CD14-positive monocyte (primary cell): ENCODE results near the gene KIRREL3. TPM values are rescaled to one million over a fixed set of nuclear protein-coding genes. Genes with fewer than 3 reads are reported as not detected.
"Not testable (repeated sequence)": the region's sequence is repeated elsewhere in the genome, so short reads cannot be mapped to it uniquely, and the experiment has no call there.

Experiments
- DNase-seq, 3 donors: peaks; one replicate each; pipeline ENCODE4 v3.0.0-alpha.2; 2011 to 2022
- H2AFZ ChIP-seq: 2 replicates; pipeline ENCODE4 v1.6.0; 2012; ENCODE audit warnings: mild to moderate bottlenecking, low read depth, low read length, inconsistent platforms; ENCODE audit not compliant: insufficient read depth, poor library complexity, severe bottlenecking
- H3K27ac ChIP-seq, 2 donors: 1 replicate in 1 of 2; 2 replicates in 1 of 2; pipeline ENCODE4 v1.5.1; 2012 to 2013; ENCODE audit warnings: low read length in 2 of 2, control low read depth in 1 of 2, inconsistent platforms in 1 of 2, low read depth in 1 of 2, mild to moderate bottlenecking in 1 of 2
- H3K27me3 ChIP-seq, 2 donors: one replicate each; pipeline versions ENCODE4 v1.6.0 to v1.6.1; 2011 to 2013; ENCODE audit warnings: low read length in 2 of 2; ENCODE audit not compliant: control insufficient read depth in 2 of 2, insufficient read depth in 2 of 2
- H3K36me3 ChIP-seq, 2 donors: replicated peaks in 1 of 2; 1 replicate in 1 of 2; 2 replicates in 1 of 2; pipeline versions ENCODE4 v1.5.1 to v1.6.1; 2012 to 2013; ENCODE audit warnings: low read length in 2 of 2, control low read depth in 1 of 2, inconsistent platforms in 1 of 2, mild to moderate bottlenecking in 1 of 2; ENCODE audit not compliant: insufficient read depth in 2 of 2, control insufficient read depth in 1 of 2
- H3K4me1 ChIP-seq, 2 donors: 1 replicate in 1 of 2; 2 replicates in 1 of 2; pipeline versions ENCODE4 v1.5.1 to v1.6.1; 2012 to 2013; ENCODE audit warnings: low read length in 2 of 2, control low read depth in 1 of 2, inconsistent platforms in 1 of 2, mild to moderate bottlenecking in 1 of 2, moderate library complexity in 1 of 2; ENCODE audit not compliant: insufficient read depth in 2 of 2, control insufficient read depth in 1 of 2
- H3K4me2 ChIP-seq: replicated peaks from 2 replicates; pipeline ENCODE3; 2012; ENCODE audit warnings: low read length, moderate library complexity, mild to moderate bottlenecking; ENCODE audit not compliant: poor library complexity, severe bottlenecking; ENCODE audit errors: extremely low read depth
- H3K4me3 ChIP-seq, 3 experiments: fragments of 200-600 bp in 1 of 3; sonication (generic) in 1 of 3; replicated peaks in 1 of 3; 1 replicate in 2 of 3; 2 replicates in 1 of 3; pipeline ENCODE4 v1.5.1; 2011 to 2013; ENCODE audit warnings: low read length in 3 of 3, mild to moderate bottlenecking in 3 of 3, control low read depth in 2 of 3, low read depth in 2 of 3, inconsistent platforms in 1 of 3, moderate library complexity in 1 of 3
- H3K79me2 ChIP-seq: 2 replicates; pipeline ENCODE4 v1.6.0; 2012; ENCODE audit warnings: mild to moderate bottlenecking, control low read depth, inconsistent platforms, low read length, moderate library complexity; ENCODE audit not compliant: insufficient read depth
- H3K9ac ChIP-seq: 2 replicates; pipeline ENCODE4 v1.6.0; 2017; ENCODE audit warnings: low read length, mild to moderate bottlenecking; ENCODE audit not compliant: insufficient read depth, poor library complexity, severe bottlenecking
- H3K9me3 ChIP-seq, 2 donors: replicated peaks in 1 of 2; 1 replicate in 1 of 2; 2 replicates in 1 of 2; pipeline versions ENCODE4 v1.5.1 to v1.6.1; 2012 to 2013; ENCODE audit warnings: low read length in 2 of 2, control low read depth in 1 of 2; ENCODE audit not compliant: control insufficient read depth in 1 of 2, insufficient read depth in 1 of 2
- H4K20me1 ChIP-seq: 2 replicates; pipeline ENCODE4 v1.6.0; 2012; ENCODE audit warnings: mild to moderate bottlenecking, low read length, control low read depth, moderate library complexity; ENCODE audit not compliant: insufficient read depth
- H3K27ac Mint-ChIP-seq, 7 donors: one replicate each; pipeline ENCODE4 v1.8.0; 2020; ENCODE audit warnings: mild to moderate bottlenecking in 7 of 7, mixed read lengths in 7 of 7, moderate library complexity in 6 of 7, inconsistent platforms in 2 of 7
- H3K27me3 Mint-ChIP-seq, 3 donors: one replicate each; pipeline ENCODE4 v1.8.0; 2021 to 2022; ENCODE audit warnings: low read depth in 3 of 3, mild to moderate bottlenecking in 3 of 3, mixed read lengths in 3 of 3, moderate library complexity in 3 of 3, inconsistent platforms in 1 of 3
- H3K36me3 Mint-ChIP-seq, 2 donors: one replicate each; pipeline ENCODE4 v1.8.0; 2020; ENCODE audit warnings: mixed read lengths in 2 of 2, inconsistent platforms in 1 of 2, mild to moderate bottlenecking in 1 of 2
- H3K4me1 Mint-ChIP-seq: one replicate; pipeline ENCODE4 v1.8.0; 2020; ENCODE audit warnings: mild to moderate bottlenecking, mixed read lengths
- H3K4me3 Mint-ChIP-seq, 2 donors: one replicate each; pipeline ENCODE4 v1.8.0; 2020; ENCODE audit warnings: mild to moderate bottlenecking in 2 of 2, mixed read lengths in 2 of 2, moderate library complexity in 1 of 2
- H3K9me3 Mint-ChIP-seq, 7 donors: one replicate each; pipeline ENCODE4 v1.8.0; 2020 to 2022; ENCODE audit warnings: mixed read lengths in 7 of 7, mild to moderate bottlenecking in 6 of 7, moderate library complexity in 6 of 7, inconsistent platforms in 2 of 7
- CTCF ChIP-seq: fragments of 200-600 bp; IDR thresholded peaks from one replicate; pipeline ENCODE4 v1.8.0; 2022; ENCODE audit warnings: antibody characterized with exemption, mild to moderate bottlenecking
- WGBS: methylation state at CpG from one replicate; pipeline ENCODE4 v1.1.5; 2013; ENCODE audit warnings: missing lambda C conversion rate; ENCODE audit not compliant: insufficient coverage; 5-methylcytosine and 5-hydroxymethylcytosine counted together
- intact Hi-C, 2 donors: fragments of 100-400 bp; cut with micrococcal nuclease; formaldehyde crosslinking; loops; one replicate each; pipeline versions ENCODE4 v1.15.0 to v1.15.1; 2023
- polyA plus RNA-seq, 3 donors: library from polyadenylated mRNA; depleted of rRNA in 1 of 3; unstranded in 2 of 3; stranded (reverse) in 1 of 3; fragments of 300-500 nt in 2 of 3; fragments of >200 nt in 1 of 3; fragmentation: Illumina TruSeq in 2 of 3; gene quantifications; 1 replicate in 2 of 3; 2 replicates in 1 of 3; pipeline ENCODE4 v1.2.3, GENCODE V29; 2012 to 2021

The KIRREL3 gene
- polyA plus RNA-seq, 3 donors, result not detected

GRCh38 chr11:126387857-126388256 is 612.7 kb downstream of the KIRREL3 start:
- Histone ChIP-seq H3K9ac (no peak overlapping the region), H3K4me2 (no peak overlapping the region), H3K9me3 (no peaks in the 10 kb centered on the region), H3K79me2 (peaks cover 43% of the 10 kb centered on the region), H3K36me3 (no peaks in the 10 kb centered on the region), H3K27ac (no peak overlapping the region), H3K4me3 (no peak overlapping the region), H3K4me1 (peaks cover 37 to 41% of the 10 kb centered on the region in 2 donors), H3K27me3 (no peaks in the 10 kb centered on the region), H4K20me1 (no peaks in the 10 kb centered on the region), H2AFZ (no peak overlapping the region)
- Mint-ChIP-seq H3K4me3 (no peak overlapping the region), H3K36me3 (no peaks in the 10 kb centered on the region), H3K27ac (no peak overlapping the region), H3K4me1 (peaks cover 40% of the 10 kb centered on the region), H3K27me3 (peaks cover 0 to 3% (median 0%) of the 10 kb centered on the region in 3 donors), H3K9me3 (no peaks in the 10 kb centered on the region)
- no peak for TF ChIP-seq CTCF
- no peak for DNase-seq
- intact Hi-C loops, result no loop called here
- whole genome bisulfite sequencing, result no CpG with 5 or more reads among the region's 5 CpGs

DNA sequence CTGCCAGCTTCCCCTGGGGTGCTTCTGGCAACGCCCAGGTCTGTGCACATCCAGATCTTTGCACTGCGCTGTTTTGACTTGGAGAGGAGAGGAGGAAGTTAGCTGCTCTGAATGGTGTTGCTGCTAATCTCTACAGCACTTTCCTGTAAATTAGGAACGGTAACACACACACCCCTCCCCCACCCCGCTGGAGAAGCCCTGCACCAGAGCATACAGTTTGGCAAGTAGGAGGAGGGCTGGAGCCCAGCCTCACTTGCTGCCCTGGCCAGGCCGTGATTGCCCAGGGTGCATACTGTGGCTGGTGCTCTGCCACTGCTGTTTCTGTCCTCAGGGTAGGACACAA is 613.9 kb downstream of the KIRREL3 start:
- Mint-ChIP-seq H3K27ac (peak overlapping the region in 5 of 7 donors; percentile 32 to 81 (median 74)), H3K4me3 (peak overlapping the region; percentile 27 to 60), H3K4me1 (peaks cover 29% of the 10 kb centered on the region)
- peak overlapping the region; percentile 24 to 57 for H3K27ac ChIP-seq
- H3K27me3 Mint-ChIP-seq, H3K36me3 Mint-ChIP-seq, H4K20me1 ChIP-seq, H3K36me3 ChIP-seq, H3K9me3 ChIP-seq, H3K9ac ChIP-seq, H3K9me3 Mint-ChIP-seq, intact Hi-C loops, H3K27me3 ChIP-seq: not testable (repeated sequence)
- peak overlapping the region in 1 of 3 experiments; percentile 35 for H3K4me3 ChIP-seq
- 0% methylated on average over 1 of the region's 5 CpGs for WGBS
- H2AFZ ChIP-seq, result peak overlapping the region; percentile 37
- peaks cover 26 to 29% of the 10 kb centered on the region in 2 donors for H3K4me1 ChIP-seq
- DNase-seq, result peak; percentile 29 to 43 (median 31)
- peak overlapping the region; percentile 1 for H3K4me2 ChIP-seq
- H3K79me2 ChIP-seq, result peaks cover 41% of the 10 kb centered on the region
